ENCODE results near the gene ASCL2. TPM values are rescaled to one million over a fixed set of nuclear protein-coding genes. Genes with fewer than 3 reads are reported as not detected.

The ASCL2 gene
- total RNA-seq, 1 donor from 2014 or later: 0.64 TPM

GRCh38 chr11:2237457-2238238 lies 32.7 kb downstream of the ASCL2 start:
- DNase-seq (ENCODE audit: low spot score): peak; percentile 75

- DNase-seq (ENCODE audit: low spot score): peak; percentile 77
Measured at GRCh38 chr11:2236381-2237134, 33.8 kb downstream of the ASCL2 start.

GRCh38 chr11:2235588-2236326 lies 34.6 kb downstream of the ASCL2 start:
- DNase-seq (ENCODE audit: low spot score): peak; percentile 28

- DNase-seq (ENCODE audit: low spot score): peak; percentile 86
Measured at GRCh38 chr11:2234963-2235362, 35.4 kb downstream of the ASCL2 start.

GRCh38 chr11:2233693-2234455 lies 36.5 kb downstream of the ASCL2 start:
- peak; percentile 65 for DNase-seq (ENCODE audit: low spot score)

- no peak for DNase-seq (ENCODE audit: low spot score)
Measured at GRCh38 chr11:2229713-2230297, 40.6 kb downstream of the ASCL2 start.

GRCh38 chr11:2224254-2224653 lies 46.1 kb downstream of the ASCL2 start:
- DNase-seq (ENCODE audit: low spot score): no peak

GRCh38 chr11:2223153-2223794 lies 47.1 kb downstream of the ASCL2 start:
- no peak for DNase-seq (ENCODE audit: low spot score)

GRCh38 chr11:2222451-2222850 lies 47.9 kb downstream of the ASCL2 start:
- no peak for DNase-seq (ENCODE audit: low spot score)

- no peak for DNase-seq (ENCODE audit: low spot score)
Measured at GRCh38 chr11:2221591-2221990, 48.8 kb downstream of the ASCL2 start.

GRCh38 chr11:2221024-2221423 lies 49.4 kb downstream of the ASCL2 start:
- DNase-seq (ENCODE audit: low spot score): no peak

- DNase-seq (ENCODE audit: low spot score): no peak
Measured at GRCh38 chr11:2220173-2220771, 50.1 kb downstream of the ASCL2 start.

- DNase-seq (ENCODE audit: low spot score): peak; percentile 77
Measured at GRCh38 chr11:2219318-2220017, 50.9 kb downstream of the ASCL2 start.

Other genes starting within 250 kb of the ASCL2 start
- gene IGF2, start 131.2 kb downstream of the ASCL2 start, total RNA-seq: 148 TPM
- gene INS, start 109.4 kb downstream of the ASCL2 start, total RNA-seq: 0.74 TPM
- not detected for gene TH, start 98.8 kb downstream of the ASCL2 start, total RNA-seq
- gene C11orf21, start 31.3 kb upstream of the ASCL2 start, total RNA-seq: 1.0 TPM
- gene TSPAN32, start 31.4 kb upstream of the ASCL2 start, total RNA-seq: 1.3 TPM
- 723 TPM for gene CD81, start 106.7 kb upstream of the ASCL2 start, total RNA-seq
- 55.2 TPM for gene TSSC4, start 130.2 kb upstream of the ASCL2 start, total RNA-seq
- not detected for gene TRPM5, start 173.9 kb upstream of the ASCL2 start, total RNA-seq
- 10.7 TPM for gene KCNQ1, start 174.4 kb upstream of the ASCL2 start, total RNA-seq

All from mesenteric fat pad (tissue), 1 donor.